ENCODE data around the gene ZMYND8. TPM values are rescaled to one million over a fixed set of nuclear protein-coding genes. Genes with fewer than 3 reads are reported as not detected.
A peak's percentile ranks its signal among the peaks of the same experiment; 100 is the strongest.

The ZMYND8 gene
- total RNA-seq, 4 donors from 2014 or later = 33.3 to 46.7 (median 39.2) TPM

DNA sequence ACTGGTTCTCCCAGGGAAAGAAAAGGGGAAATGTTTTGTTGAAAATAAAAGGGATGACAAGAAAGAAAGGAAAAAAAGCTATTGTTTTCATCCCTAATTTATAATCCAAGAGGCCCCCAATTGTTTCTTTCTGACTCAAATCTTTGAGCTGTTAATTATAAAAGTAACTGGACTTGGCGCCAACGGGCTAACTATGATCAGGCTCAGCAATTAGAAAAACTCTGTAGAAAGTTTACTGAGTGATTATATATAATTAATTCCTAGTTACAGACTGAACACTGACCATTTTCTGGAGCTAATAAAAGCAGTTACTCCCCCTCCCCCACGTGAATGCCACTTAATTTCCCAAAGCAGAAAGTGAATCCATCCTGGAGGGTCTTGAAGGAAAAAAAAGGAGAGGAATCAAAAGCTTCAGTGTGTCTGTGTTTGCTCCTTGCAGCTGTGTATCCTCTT, 3.2 kb downstream of the ZMYND8 start:
- TF ChIP-seq, protein P1, sequence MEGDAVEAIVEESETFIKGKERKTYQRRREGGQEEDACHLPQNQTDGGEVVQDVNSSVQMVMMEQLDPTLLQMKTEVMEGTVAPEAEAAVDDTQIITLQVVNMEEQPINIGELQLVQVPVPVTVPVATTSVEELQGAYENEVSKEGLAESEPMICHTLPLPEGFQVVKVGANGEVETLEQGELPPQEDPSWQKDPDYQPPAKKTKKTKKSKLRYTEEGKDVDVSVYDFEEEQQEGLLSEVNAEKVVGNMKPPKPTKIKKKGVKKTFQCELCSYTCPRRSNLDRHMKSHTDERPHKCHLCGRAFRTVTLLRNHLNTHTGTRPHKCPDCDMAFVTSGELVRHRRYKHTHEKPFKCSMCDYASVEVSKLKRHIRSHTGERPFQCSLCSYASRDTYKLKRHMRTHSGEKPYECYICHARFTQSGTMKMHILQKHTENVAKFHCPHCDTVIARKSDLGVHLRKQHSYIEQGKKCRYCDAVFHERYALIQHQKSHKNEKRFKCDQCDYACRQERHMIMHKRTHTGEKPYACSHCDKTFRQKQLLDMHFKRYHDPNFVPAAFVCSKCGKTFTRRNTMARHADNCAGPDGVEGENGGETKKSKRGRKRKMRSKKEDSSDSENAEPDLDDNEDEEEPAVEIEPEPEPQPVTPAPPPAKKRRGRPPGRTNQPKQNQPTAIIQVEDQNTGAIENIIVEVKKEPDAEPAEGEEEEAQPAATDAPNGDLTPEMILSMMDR (IDR thresholded peaks at IDR 0.05; ENCODE audit: low read depth) = no peak

DNA sequence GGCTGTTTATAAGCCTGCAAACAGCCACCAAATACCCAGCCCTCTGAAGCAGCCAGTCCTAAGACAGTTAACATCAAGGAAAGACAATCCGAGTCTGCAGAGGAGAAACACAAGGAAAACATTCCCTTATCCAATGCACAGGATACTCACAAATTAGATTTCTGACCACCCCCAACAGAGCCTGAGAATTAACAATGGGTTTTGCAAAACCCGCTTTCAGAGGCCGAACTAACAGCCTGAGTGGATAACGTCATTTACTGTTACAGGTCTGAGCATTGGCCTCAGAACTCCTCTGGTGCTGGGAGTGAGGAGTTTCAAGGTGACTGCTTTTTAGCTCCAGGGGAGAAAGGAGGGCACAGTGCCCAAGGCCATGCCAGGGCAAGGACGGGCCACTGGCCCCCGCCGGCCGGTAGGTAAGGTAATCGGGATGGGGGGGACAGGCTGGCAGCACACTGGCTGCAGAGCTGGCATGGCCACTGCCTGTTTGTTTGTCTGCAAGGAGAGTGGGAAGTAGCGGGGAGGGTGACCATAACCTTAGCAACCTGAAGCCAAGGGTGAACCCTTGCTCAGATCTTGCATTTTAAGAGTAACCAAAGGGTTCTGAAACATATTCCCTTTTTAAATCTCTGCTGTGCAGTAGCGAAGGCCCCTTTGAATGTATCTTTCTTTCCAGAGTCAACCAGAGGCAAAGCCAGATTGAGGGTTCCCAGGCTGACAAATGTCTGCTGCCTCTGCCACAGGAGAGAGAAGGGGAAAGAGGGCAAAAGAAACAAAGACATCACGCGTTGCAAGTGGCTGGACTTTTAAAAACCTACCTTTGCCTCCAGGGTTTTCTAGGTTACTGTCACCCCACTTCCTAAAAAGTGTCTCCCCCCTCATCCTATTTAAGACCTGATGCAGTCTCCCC, 3.9 kb downstream of the ZMYND8 start:
- TF ChIP-seq, protein P1 (IDR thresholded peaks at IDR 0.05; ENCODE audit: low read depth) = peak; percentile 86

DNA sequence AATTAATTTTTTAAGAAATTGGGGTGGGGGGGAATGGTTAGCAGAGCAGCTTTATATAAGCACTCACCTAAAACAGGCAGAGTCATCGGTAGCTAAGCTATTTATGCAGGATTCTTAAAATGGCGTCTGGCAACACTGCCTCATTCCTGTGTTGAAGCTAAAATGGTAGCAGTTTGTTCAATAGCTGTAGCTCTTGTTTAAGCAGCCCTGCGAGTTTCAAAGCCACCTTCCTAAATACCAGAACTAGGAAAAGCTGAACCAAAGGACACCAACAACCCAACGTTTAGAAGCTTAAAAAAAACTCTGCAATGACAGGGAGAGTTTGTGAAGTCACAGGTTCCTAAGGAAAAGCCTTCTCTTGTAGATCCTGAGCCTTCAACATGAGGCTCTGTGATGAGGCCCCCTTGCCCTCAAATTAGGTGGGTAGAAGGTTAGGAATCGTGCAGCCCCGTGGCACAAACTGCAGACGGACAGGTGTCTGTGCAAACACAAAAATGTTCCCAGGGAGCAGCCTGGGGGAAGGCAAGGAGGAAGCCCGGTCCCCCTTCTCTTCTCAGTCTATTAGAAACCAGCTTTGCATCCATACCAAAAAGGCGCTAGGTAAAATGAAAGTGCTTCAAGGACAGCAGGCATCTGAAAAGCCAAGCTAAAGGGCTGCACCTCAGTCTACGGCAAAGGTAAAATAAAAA, 4.7 kb downstream of the ZMYND8 start:
- TF ChIP-seq, protein P1 (IDR thresholded peaks at IDR 0.05; ENCODE audit: low read depth) = no peak

- TF ChIP-seq, protein P1 (IDR thresholded peaks at IDR 0.05; ENCODE audit: low read depth) = peak; percentile 69
Measured at GRCh38 chr20:47350691-47351545, 5.6 kb downstream of the ZMYND8 start.

- TF ChIP-seq, protein P1 (IDR thresholded peaks at IDR 0.05; ENCODE audit: low read depth) = no peak
Measured at GRCh38 chr20:47350181-47350550, 6.3 kb downstream of the ZMYND8 start.

DNA sequence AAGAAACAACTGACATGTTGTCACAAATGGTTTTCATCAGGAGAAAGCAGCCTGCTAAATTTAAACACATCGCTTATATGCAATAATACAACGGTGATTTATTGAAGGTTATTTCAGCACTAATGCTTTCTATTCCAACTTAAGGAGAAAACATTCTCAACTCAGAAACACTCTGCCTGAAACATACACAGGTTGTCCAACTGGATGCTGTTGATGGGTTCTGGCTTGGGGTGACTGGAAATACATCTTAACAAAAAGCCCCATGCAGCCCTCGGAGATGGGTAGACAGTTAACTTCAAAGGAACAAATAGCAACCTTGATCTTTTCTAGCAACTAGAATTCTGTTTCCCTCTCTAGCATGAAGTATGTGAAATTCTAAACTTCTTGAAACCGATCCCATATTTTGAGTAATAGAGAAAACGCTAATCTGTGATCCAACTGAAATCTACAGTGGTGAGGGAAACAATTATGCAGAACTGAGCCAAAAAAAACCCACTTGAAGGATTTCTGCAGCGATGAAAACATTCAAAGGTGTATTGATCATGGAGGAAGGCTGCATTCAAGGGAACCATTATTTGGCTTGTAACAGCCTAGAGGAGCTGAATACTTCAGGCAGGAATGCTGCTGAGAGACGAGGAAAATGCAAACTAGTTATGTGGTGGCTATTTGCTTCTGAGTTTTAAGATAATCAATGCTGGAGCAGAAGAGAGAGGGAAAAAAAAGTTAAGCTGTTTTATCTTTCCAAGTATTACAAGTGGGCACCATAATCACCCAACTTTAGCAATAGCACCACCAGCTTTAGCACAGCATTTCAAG, 6.9 kb downstream of the ZMYND8 start:
- TF ChIP-seq, protein P1 (IDR thresholded peaks at IDR 0.05; ENCODE audit: low read depth) = no peak
